H1 (cell line): Measurements from ENCODE around the gene PGK1. TPM values are rescaled to one million over a fixed set of nuclear protein-coding genes. Genes with fewer than 3 reads are reported as not detected.
A peak's percentile ranks its signal among the peaks of the same experiment; 100 is the strongest.

Source experiments
- CTCF ChIA-PET: fragments of 300-600 bp; sonication (Branson Sonifier 250); formaldehyde crosslinking; loops from one replicate; lab custom pipeline; 2021; ENCODE audit not compliant: partially characterized antibody; lab: Charles Lee
- POLR2A ChIA-PET: fragments of 300-600 bp; sonication (Branson Sonifier 250); formaldehyde crosslinking; loops from one replicate; lab custom pipeline; 2021; ENCODE audit warnings: inconsistent platforms; ENCODE audit not compliant: partially characterized antibody; lab: Charles Lee
- DNase-seq, 2 experiments: peaks; one replicate each; pipeline versions ENCODE4 v3.0.0 to v3.0.0-alpha.2; 2010 to 2022; ENCODE audit warnings: low spot score in 2 of 2, low read depth in 1 of 2, mixed read lengths in 1 of 2
- FAIRE-seq: peaks from 2 replicates; lab custom pipeline; 2011; peaks lifted over from hg19 to GRCh38; lab: Jason Lieb, UNC
- H2AFZ ChIP-seq: 2 replicates; pipeline ENCODE4 v1.8.1; 2012; ENCODE audit warnings: low read length, inconsistent platforms
- H2AK5ac ChIP-seq: 2 replicates; pipeline ENCODE4 v1.6.1; 2013; ENCODE audit warnings: low read depth, low read length
- H2BK120ac ChIP-seq: replicated peaks from 2 replicates; pipeline ENCODE3; 2013; ENCODE audit warnings: low read depth, low read length, inconsistent platforms
- H2BK12ac ChIP-seq: 2 replicates; pipeline ENCODE4 v1.6.1; 2013; ENCODE audit warnings: low read depth, low read length
- H2BK15ac ChIP-seq: 2 replicates; pipeline ENCODE4 v1.6.1; 2013; ENCODE audit warnings: low read length
- H2BK20ac ChIP-seq: 2 replicates; pipeline ENCODE4 v1.6.1; 2013; ENCODE audit warnings: low read length
- H2BK5ac ChIP-seq: 2 replicates; pipeline ENCODE4 v1.6.1; 2013; ENCODE audit warnings: low read depth, low read length
- H3K14ac ChIP-seq: 2 replicates; pipeline ENCODE4 v1.6.1; 2013; ENCODE audit warnings: inconsistent platforms; ENCODE audit not compliant: insufficient read length
- H3K18ac ChIP-seq: 2 replicates; pipeline ENCODE4 v1.6.1; 2013; ENCODE audit warnings: low read length; ENCODE audit errors: extremely low read depth
- H3K23ac ChIP-seq: 2 replicates; pipeline ENCODE4 v1.6.1; 2013; ENCODE audit warnings: inconsistent platforms; ENCODE audit not compliant: insufficient read length
- H3K23me2 ChIP-seq: 2 replicates; pipeline ENCODE4 v1.6.1; 2013; ENCODE audit warnings: low read depth, low read length
- H3K27ac ChIP-seq: 2 replicates; pipeline ENCODE4 v1.6.1; 2011; ENCODE audit warnings: low read depth, low read length, inconsistent platforms
- H3K27me3 ChIP-seq, 4 experiments: replicated peaks in 1 of 4; 1 replicate in 1 of 4; 2 replicates in 3 of 4; pipeline versions ENCODE4 v1.6.1 to v1.8.1; 2011 to 2013; ENCODE audit warnings: low read length in 3 of 4, mild to moderate bottlenecking in 3 of 4, inconsistent platforms in 2 of 4, mixed read lengths in 2 of 4, moderate library complexity in 1 of 4; ENCODE audit not compliant: control insufficient read depth in 3 of 4, insufficient read depth in 3 of 4; ENCODE audit errors: extremely low read depth in 1 of 4
- H3K36me3 ChIP-seq, 4 experiments: 2 replicates each; pipeline versions ENCODE4 v1.6.1 to v1.8.1; 2011 to 2013; ENCODE audit warnings: mild to moderate bottlenecking in 4 of 4, low read length in 3 of 4, moderate library complexity in 2 of 4, control low read depth in 1 of 4, inconsistent platforms in 1 of 4; ENCODE audit not compliant: insufficient read depth in 4 of 4, control insufficient read depth in 2 of 4
- H3K4ac ChIP-seq: replicated peaks from 2 replicates; pipeline ENCODE3; 2013; ENCODE audit warnings: low read length, low read depth, mixed read lengths, inconsistent platforms; ENCODE audit not compliant: insufficient read length
- H3K4me1 ChIP-seq, 4 experiments: replicated peaks in 1 of 4; 1 replicate in 1 of 4; 2 replicates in 3 of 4; pipeline versions ENCODE4 v1.6.1 to v1.8.1; 2011 to 2013; ENCODE audit warnings: low read length in 3 of 4, inconsistent platforms in 2 of 4, mixed read lengths in 1 of 4; ENCODE audit not compliant: insufficient read depth in 4 of 4, control insufficient read depth in 3 of 4
- H3K4me2 ChIP-seq, 2 experiments: 2 replicates each; pipeline versions ENCODE4 v1.6.1 to v1.8.1; 2011 to 2013; ENCODE audit warnings: low read depth in 2 of 2, low read length in 2 of 2, control low read depth in 1 of 2, inconsistent platforms in 1 of 2, mild to moderate bottlenecking in 1 of 2; ENCODE audit not compliant: insufficient read depth in 1 of 2
- H3K4me3 ChIP-seq, 4 experiments: fragments of 200-600, 300-600 bp in 1 of 4; sonication (generic), shearing (Covaris generic), sonication (Bioruptor Twin) in 1 of 4; 2 replicates each; pipeline versions ENCODE4 v1.5.1 to v1.8.1; 2011 to 2016; ENCODE audit warnings: low read length in 4 of 4, low read depth in 3 of 4, control low read depth in 2 of 4, inconsistent platforms in 2 of 4, mild to moderate bottlenecking in 2 of 4, mixed read lengths in 1 of 4, moderate library complexity in 1 of 4; ENCODE audit not compliant: insufficient read depth in 2 of 4; ENCODE audit errors: extremely low read depth in 1 of 4
- H3K56ac ChIP-seq: replicated peaks from 2 replicates; pipeline ENCODE3; 2013; ENCODE audit warnings: low read depth, mild to moderate bottlenecking, mixed read lengths, low read length, inconsistent platforms; ENCODE audit not compliant: insufficient read length
- H3K79me1 ChIP-seq: 2 replicates; pipeline ENCODE4 v1.6.1; 2013; ENCODE audit warnings: low read depth, low read length, control low read depth
- H3K79me2 ChIP-seq, 2 experiments: 2 replicates each; pipeline versions ENCODE4 v1.6.1 to v1.8.1; 2012 to 2013; ENCODE audit warnings: low read length in 2 of 2, mild to moderate bottlenecking in 2 of 2, inconsistent platforms in 1 of 2; ENCODE audit not compliant: insufficient read depth in 2 of 2, control insufficient read depth in 1 of 2
- H3K9ac ChIP-seq, 4 experiments: replicated peaks in 1 of 4; 1 replicate in 1 of 4; 2 replicates in 3 of 4; pipeline versions ENCODE4 v1.6.1 to v1.8.1; 2011 to 2013; ENCODE audit warnings: low read depth in 3 of 4, low read length in 3 of 4, control low read depth in 2 of 4, mild to moderate bottlenecking in 2 of 4, moderate library complexity in 2 of 4, inconsistent platforms in 1 of 4; ENCODE audit errors: extremely low read depth in 1 of 4
- H3K9me3 ChIP-seq, 2 experiments: 2 replicates each; pipeline versions ENCODE4 v1.6.1 to v1.8.1; 2012 to 2013; ENCODE audit warnings: mild to moderate bottlenecking in 2 of 2, moderate library complexity in 2 of 2, control low read depth in 1 of 2, inconsistent platforms in 1 of 2, low read depth in 1 of 2, low read length in 1 of 2, mixed read lengths in 1 of 2; ENCODE audit not compliant: insufficient read depth in 2 of 2
- H4K20me1 ChIP-seq, 2 experiments: replicated peaks in 1 of 2; 2 replicates each; pipeline versions ENCODE3 to v1.8.1; 2011 to 2013; ENCODE audit warnings: inconsistent platforms in 2 of 2, low read length in 2 of 2, mild to moderate bottlenecking in 1 of 2; ENCODE audit not compliant: insufficient read depth in 2 of 2, control insufficient read depth in 1 of 2
- H4K5ac ChIP-seq: 2 replicates; pipeline ENCODE4 v1.6.1; 2013; ENCODE audit warnings: low read length, low read depth, mixed read lengths, inconsistent platforms; ENCODE audit not compliant: insufficient read length
- H4K8ac ChIP-seq: 2 replicates; pipeline ENCODE4 v1.8.0; 2013; ENCODE audit warnings: mild to moderate bottlenecking, moderate library complexity, low read length, inconsistent platforms; ENCODE audit not compliant: insufficient read depth; ENCODE audit errors: extremely low read depth
- H4K91ac ChIP-seq: replicated peaks from 2 replicates; pipeline ENCODE3; 2013; ENCODE audit warnings: low read length, mixed read lengths, inconsistent platforms; ENCODE audit not compliant: insufficient read length
- JUN ChIP-seq: IDR thresholded peaks from 2 replicates; pipeline ENCODE4 v1.6.1; 2011; ENCODE audit warnings: low read depth, mild to moderate bottlenecking, improper control_type of control experiment, low read length
- SP4 ChIP-seq: IDR thresholded peaks from 2 replicates; pipeline ENCODE4 v1.6.1; 2012; ENCODE audit warnings: low read length, inconsistent platforms
- polyA plus RNA-seq, 7 experiments: library from polyadenylated mRNA; depleted of rRNA in 3 of 7; stranded (reverse) in 5 of 7; unstranded in 2 of 7; fragments of >200 nt in 5 of 7; fragments of 200-250 nt in 2 of 7; gene quantifications; 1 replicate in 5 of 7; 2 replicates in 1 of 7; 4 replicates in 1 of 7; pipeline versions ENCODE4 v1.2.1 to v1.2.3, GENCODE V29; 2011 to 2013; ENCODE audit warnings: missing spikeins in 2 of 7, mixed read lengths in 2 of 7
- total RNA-seq: library from RNA; stranded (reverse); fragmentation: NEBNext Ultra II Directional; extraction: Animal tissue kit (Norgen Biotek cat#: 25700); gene quantifications from 2 replicates; pipeline ENCODE4 v1.2.1, GENCODE V29; 2021

Gene PGK1
- total and polyA plus RNA-seq, 2 of the 8 experiments (the other 6 are each of a cell fraction or from before 2014, with no cell fraction given): 328 to 427 TPM

DNA sequence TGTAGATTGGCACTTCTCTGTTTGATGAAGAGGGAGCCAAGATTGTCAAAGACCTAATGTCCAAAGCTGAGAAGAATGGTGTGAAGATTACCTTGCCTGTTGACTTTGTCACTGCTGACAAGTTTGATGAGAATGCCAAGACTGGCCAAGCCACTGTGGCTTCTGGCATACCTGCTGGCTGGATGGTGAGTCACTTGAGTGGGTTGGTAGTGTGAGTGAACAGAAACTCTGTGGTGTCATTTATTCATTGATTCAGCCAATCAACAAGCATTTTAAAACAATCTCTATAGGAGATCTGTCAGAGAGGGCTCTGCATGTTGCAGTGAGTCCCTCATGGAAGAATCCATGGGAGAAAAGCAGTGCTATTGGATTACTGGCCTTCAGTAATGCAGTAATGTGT, 19.1 kb downstream of the PGK1 start:
- Histone ChIP-seq H4K91ac (no peak overlapping the region), H3K4me3 (no peak overlapping the region), H3K23ac (no peak overlapping the region), H2BK20ac (no peak overlapping the region), H3K4ac (no peak overlapping the region), H3K4me2 (no peak overlapping the region), H3K79me2 (peaks cover 0 to 13% of the 10 kb centered on the region in 2 experiments; a peak in 2 of 4 replicates), H3K56ac (no peak overlapping the region), H3K27me3 (no peaks in the 10 kb centered on the region), H4K8ac (no peak overlapping the region), H3K18ac (no peak overlapping the region), H2BK15ac (no peak overlapping the region), H2AK5ac (no peak overlapping the region), H3K4me1 (no peaks in the 10 kb centered on the region), H3K9me3 (no peaks in the 10 kb centered on the region), H3K23me2 (no peaks in the 10 kb centered on the region), H2BK120ac (no peak overlapping the region), H3K79me1 (no peaks in the 10 kb centered on the region; the same call in 1 of the 2 replicates), H3K36me3 (peaks cover 9 to 90% (median 46%) of the 10 kb centered on the region in 4 experiments; a peak in 7 of 8 replicates), H4K20me1 (peaks cover 1 to 3% of the 10 kb centered on the region in 2 experiments), H4K5ac (no peak overlapping the region), H3K14ac (no peak overlapping the region), H2AFZ (no peak overlapping the region), H3K9ac (no peak overlapping the region), H3K27ac (no peak overlapping the region), H2BK5ac (no peak overlapping the region), H2BK12ac (no peak overlapping the region)
- peak; percentile 45 for FAIRE-seq
- POLR2A ChIA-PET: interaction anchor here (0.6 kb wide), 1 partner anchor 12 kb away, joined by 3 read pairs; no protein-coding TSS in a partner anchor
- CTCF ChIA-PET: no interaction called here
- no peak for DNase-seq
- TF ChIP-seq SP4 (no peak), JUN (no peak)
